ENCODE results near the gene PRKG1.

PRKG1 gene

GRCh38 chr10:52347327-52347667, 1273.0 kb downstream of the PRKG1 start:
- FAIRE-seq = no peak

All from endometrium (tissue), 2 donors.